ENCODE data around the gene NHERF2.

- TF ChIP-seq CTCF (conservative IDR thresholded peaks at IDR 0.05; ENCODE audit: low read length) = no peak
- TF ChIP-seq EZH2phosphoT487 (IDR thresholded peaks at IDR 0.05; ENCODE audit: borderline replicate concordance) = no peak
Observed at GRCh38 chr16:2053211-2053610, 26.5 kb downstream of the NHERF2 start.

All from Loucy (cell line).